ENCODE data around the gene ACADL. TPM values are rescaled to one million over a fixed set of nuclear protein-coding genes. Genes with fewer than 3 reads are reported as not detected.
A peak's percentile ranks its signal among the peaks of the same experiment; 100 is the strongest.

The ACADL gene
- total and polyA plus RNA-seq, 4 donors, result 1.9 to 22.3 (median 15.2) TPM

- Histone ChIP-seq H3K9me3 (ENCODE audit: control insufficient read depth in 4 of 4, low read length in 3 of 4) (no peaks in the 10 kb centered on the region), H3K4me3 (ENCODE audit: low read depth in 1 of 3, low read length in 3 of 3) (no peak overlapping the region), H3K27me3 (ENCODE audit: control insufficient read depth in 4 of 4, insufficient read depth in 4 of 4, low read length in 3 of 4) (no peaks in the 10 kb centered on the region), H3K27ac (ENCODE audit: low read depth in 1 of 2, low read length in 2 of 2) (peak overlapping the region; percentile 8 to 14), H3K36me3 (ENCODE audit: control insufficient read depth in 4 of 4, insufficient read depth in 3 of 4, low read depth in 1 of 4, low read length in 3 of 4) (no peaks in the 10 kb centered on the region), H3K9ac (ENCODE audit: low read depth in 1 of 2, low read length in 2 of 2) (no peak overlapping the region), H3K4me1 (ENCODE audit: control insufficient read depth in 4 of 4, insufficient read depth in 4 of 4, low read length in 3 of 4) (peaks cover 8 to 49% (median 31%) of the 10 kb centered on the region in 4 donors)
- WGBS, result 36% methylated on average over 4 of the region's 4 CpGs
- peak; percentile 36 for DNase-seq (ENCODE audit: low spot score)
- TF ChIP-seq EGR1 (IDR thresholded peaks at IDR 0.05; ENCODE audit: low read depth in 2 of 2) (no peak), HNF4A (conservative IDR thresholded peaks at IDR 0.05) (peak; percentile 86 to 92), JUND (IDR thresholded peaks at IDR 0.05) (peak in 1 of 2 donors; percentile 23), NR2F2 (IDR thresholded peaks at IDR 0.05) (peak; percentile 85), SP1 (IDR thresholded peaks at IDR 0.05) (peak; percentile 81), FOXA1 (IDR thresholded peaks at IDR 0.05) (no peak), GABPA (IDR thresholded peaks at IDR 0.05 in 1 of 2, conservative IDR thresholded peaks at IDR 0.05 in 1 of 2) (no peak), ZBTB33 (IDR thresholded peaks at IDR 0.05) (peak; percentile 24), RAD21 (IDR thresholded peaks at IDR 0.05) (no peak), FOXA2 (IDR thresholded peaks at IDR 0.05) (no peak), MAX (IDR thresholded peaks at IDR 0.05) (peak; percentile 28), HNF4G (IDR thresholded peaks at IDR 0.05) (peak; percentile 58), RXRA (IDR thresholded peaks at IDR 0.05) (peak; percentile 77 to 89), YY1 (IDR thresholded peaks at IDR 0.05) (peak; percentile 32), TAF1 (conservative IDR thresholded peaks at IDR 0.05) (no peak)
- TF ChIP-seq, protein P1, sequence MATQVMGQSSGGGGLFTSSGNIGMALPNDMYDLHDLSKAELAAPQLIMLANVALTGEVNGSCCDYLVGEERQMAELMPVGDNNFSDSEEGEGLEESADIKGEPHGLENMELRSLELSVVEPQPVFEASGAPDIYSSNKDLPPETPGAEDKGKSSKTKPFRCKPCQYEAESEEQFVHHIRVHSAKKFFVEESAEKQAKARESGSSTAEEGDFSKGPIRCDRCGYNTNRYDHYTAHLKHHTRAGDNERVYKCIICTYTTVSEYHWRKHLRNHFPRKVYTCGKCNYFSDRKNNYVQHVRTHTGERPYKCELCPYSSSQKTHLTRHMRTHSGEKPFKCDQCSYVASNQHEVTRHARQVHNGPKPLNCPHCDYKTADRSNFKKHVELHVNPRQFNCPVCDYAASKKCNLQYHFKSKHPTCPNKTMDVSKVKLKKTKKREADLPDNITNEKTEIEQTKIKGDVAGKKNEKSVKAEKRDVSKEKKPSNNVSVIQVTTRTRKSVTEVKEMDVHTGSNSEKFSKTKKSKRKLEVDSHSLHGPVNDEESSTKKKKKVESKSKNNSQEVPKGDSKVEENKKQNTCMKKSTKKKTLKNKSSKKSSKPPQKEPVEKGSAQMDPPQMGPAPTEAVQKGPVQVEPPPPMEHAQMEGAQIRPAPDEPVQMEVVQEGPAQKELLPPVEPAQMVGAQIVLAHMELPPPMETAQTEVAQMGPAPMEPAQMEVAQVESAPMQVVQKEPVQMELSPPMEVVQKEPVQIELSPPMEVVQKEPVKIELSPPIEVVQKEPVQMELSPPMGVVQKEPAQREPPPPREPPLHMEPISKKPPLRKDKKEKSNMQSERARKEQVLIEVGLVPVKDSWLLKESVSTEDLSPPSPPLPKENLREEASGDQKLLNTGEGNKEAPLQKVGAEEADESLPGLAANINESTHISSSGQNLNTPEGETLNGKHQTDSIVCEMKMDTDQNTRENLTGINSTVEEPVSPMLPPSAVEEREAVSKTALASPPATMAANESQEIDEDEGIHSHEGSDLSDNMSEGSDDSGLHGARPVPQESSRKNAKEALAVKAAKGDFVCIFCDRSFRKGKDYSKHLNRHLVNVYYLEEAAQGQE (IDR thresholded peaks at IDR 0.05), result no peak
- TF ChIP-seq, protein P2, sequence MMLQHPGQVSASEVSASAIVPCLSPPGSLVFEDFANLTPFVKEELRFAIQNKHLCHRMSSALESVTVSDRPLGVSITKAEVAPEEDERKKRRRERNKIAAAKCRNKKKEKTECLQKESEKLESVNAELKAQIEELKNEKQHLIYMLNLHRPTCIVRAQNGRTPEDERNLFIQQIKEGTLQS (IDR thresholded peaks at IDR 0.05), result no peak
- TF ChIP-seq, protein P3, sequence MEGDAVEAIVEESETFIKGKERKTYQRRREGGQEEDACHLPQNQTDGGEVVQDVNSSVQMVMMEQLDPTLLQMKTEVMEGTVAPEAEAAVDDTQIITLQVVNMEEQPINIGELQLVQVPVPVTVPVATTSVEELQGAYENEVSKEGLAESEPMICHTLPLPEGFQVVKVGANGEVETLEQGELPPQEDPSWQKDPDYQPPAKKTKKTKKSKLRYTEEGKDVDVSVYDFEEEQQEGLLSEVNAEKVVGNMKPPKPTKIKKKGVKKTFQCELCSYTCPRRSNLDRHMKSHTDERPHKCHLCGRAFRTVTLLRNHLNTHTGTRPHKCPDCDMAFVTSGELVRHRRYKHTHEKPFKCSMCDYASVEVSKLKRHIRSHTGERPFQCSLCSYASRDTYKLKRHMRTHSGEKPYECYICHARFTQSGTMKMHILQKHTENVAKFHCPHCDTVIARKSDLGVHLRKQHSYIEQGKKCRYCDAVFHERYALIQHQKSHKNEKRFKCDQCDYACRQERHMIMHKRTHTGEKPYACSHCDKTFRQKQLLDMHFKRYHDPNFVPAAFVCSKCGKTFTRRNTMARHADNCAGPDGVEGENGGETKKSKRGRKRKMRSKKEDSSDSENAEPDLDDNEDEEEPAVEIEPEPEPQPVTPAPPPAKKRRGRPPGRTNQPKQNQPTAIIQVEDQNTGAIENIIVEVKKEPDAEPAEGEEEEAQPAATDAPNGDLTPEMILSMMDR (IDR thresholded peaks at IDR 0.05; ENCODE audit: low read depth, low read length, missing input control), result no peak
Measured at GRCh38 chr2:210227290-210228088, 2.2 kb upstream of the ACADL start.
